ENCODE results near the gene GINS2. TPM values are rescaled to one million over a fixed set of nuclear protein-coding genes. Genes with fewer than 3 reads are reported as not detected.

The GINS2 gene
- total and polyA plus RNA-seq, 2 experiments from 2014 or later: 40.5 to 44.4 TPM

- Histone ChIP-seq H3K4me3 (no peak overlapping the region), H3K4me1 (ENCODE audit: insufficient read depth) (no peaks in the 10 kb centered on the region), H4K20me1 (replicated peaks; ENCODE audit: insufficient read depth) (peaks cover 5% of the 10 kb centered on the region), H3F3A (replicated peaks; ENCODE audit: low read depth) (peaks cover 13% of the 10 kb centered on the region), H3K27ac (ENCODE audit: low read depth) (no peak overlapping the region), H3K4me2 (no peak overlapping the region), H3K79me2 (replicated peaks; ENCODE audit: insufficient read depth) (no peaks in the 10 kb centered on the region), H3K36me3 (ENCODE audit: insufficient read depth) (peaks cover 28% of the 10 kb centered on the region), H3K9me2 (ENCODE audit: insufficient read depth) (no peaks in the 10 kb centered on the region), H3K27me3 (ENCODE audit: insufficient read depth) (no peaks in the 10 kb centered on the region), H2AFZ (no peak overlapping the region)
- ATAC-seq (no peak), DNase-seq (ENCODE audit: low spot score) (no peak)
- no peak overlapping the region; the same call in 1 of the 2 replicates for H3K27ac Mint-ChIP-seq
- H3K4me1 Mint-ChIP-seq: peaks cover 4% of the 10 kb centered on the region; the same call in 1 of the 3 replicates
- H3K27me3 Mint-ChIP-seq (ENCODE audit: insufficient read depth, low read depth, poor library complexity): peaks cover 37% of the 10 kb centered on the region
- TF ChIP-seq ZNF114 (CRISPR knock-in tag; IDR thresholded peaks at IDR 0.05): no peak
- TF ChIP-seq ZNF462 (CRISPR knock-in tag; IDR thresholded peaks at IDR 0.05): no peak
- TF ChIP-seq ETS1 (IDR thresholded peaks at IDR 0.05): no peak
- TF ChIP-seq CREB1 (CRISPR knock-in tag; IDR thresholded peaks at IDR 0.05; ENCODE audit: low read depth): no peak
- no peak for TF ChIP-seq ZNF331 (CRISPR knock-in tag; IDR thresholded peaks at IDR 0.05; ENCODE audit: low read depth)
- TF ChIP-seq POLR2AphosphoS5 (IDR thresholded peaks at IDR 0.05; ENCODE audit: low read depth): no peak
- TF ChIP-seq EZH2phosphoT487 (IDR thresholded peaks at IDR 0.05; ENCODE audit: unreplicated experiment): no peak
- no peak for TF ChIP-seq CTCF (conservative IDR thresholded peaks at IDR 0.05; ENCODE audit: low read depth in 2 of 2)
- no peak for TF ChIP-seq NANOG (IDR thresholded peaks at IDR 0.05; ENCODE audit: borderline replicate concordance)
- no peak for TF ChIP-seq STAT1 (IDR thresholded peaks at IDR 0.05; ENCODE audit: unreplicated experiment)
- no peak for TF ChIP-seq JUNB (IDR thresholded peaks at IDR 0.05; ENCODE audit: unreplicated experiment)
- TF ChIP-seq EZH2 (IDR thresholded peaks at IDR 0.05; ENCODE audit: low read depth, unreplicated experiment): no peak
- no peak for TF ChIP-seq REST (IDR thresholded peaks at IDR 0.05; ENCODE audit: unreplicated experiment)
- H3K9me3 Mint-ChIP-seq: no peaks in the 10 kb centered on the region; the same call in 2 of the 3 replicates
- H3K36me3 Mint-ChIP-seq (ENCODE audit: low read depth): peaks cover 90% of the 10 kb centered on the region
- no peak overlapping the region for H3K4me3 Mint-ChIP-seq
Measured at GRCh38 chr16:85663891-85664321, 24.8 kb downstream of the GINS2 start.
